NCI-H748 treated with DMSO at 0.1 percent for 48 hours (cell line): ENCODE measurements around the gene PTPRG.

Experiments
- DNase-seq: peaks from one replicate; lab custom pipeline; 2025; lab: John Stamatoyannopoulos, UW

The PTPRG gene

GRCh38 chr3:61589856-61590255 is 28.5 kb downstream of the PTPRG start:
- DNase-seq: no peak

- DNase-seq: no peak
Observed at GRCh38 chr3:61591300-61591699, 29.9 kb downstream of the PTPRG start.

GRCh38 chr3:61593446-61594029 is 32.2 kb downstream of the PTPRG start:
- no peak for DNase-seq

GRCh38 chr3:61594144-61594963 is 33.0 kb downstream of the PTPRG start:
- no peak for DNase-seq

DNA sequence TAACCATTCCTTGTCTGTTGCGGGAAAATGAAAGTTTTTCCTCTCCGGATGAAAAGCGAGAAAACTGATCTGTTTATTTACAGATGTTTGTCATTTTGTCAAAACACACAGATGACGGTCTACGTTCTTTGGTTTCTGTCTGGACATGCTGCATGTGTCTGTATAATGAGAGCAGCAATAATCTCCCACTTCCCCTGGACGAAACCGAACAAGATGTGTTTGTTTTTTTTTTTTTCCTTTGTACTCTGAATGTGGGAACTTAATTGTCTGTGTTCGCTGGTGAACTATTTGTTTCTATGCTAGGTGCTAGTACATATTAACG is 33.6 kb downstream of the PTPRG start:
- no peak for DNase-seq

GRCh38 chr3:61595288-61595687 is 33.9 kb downstream of the PTPRG start:
- no peak for DNase-seq

DNA sequence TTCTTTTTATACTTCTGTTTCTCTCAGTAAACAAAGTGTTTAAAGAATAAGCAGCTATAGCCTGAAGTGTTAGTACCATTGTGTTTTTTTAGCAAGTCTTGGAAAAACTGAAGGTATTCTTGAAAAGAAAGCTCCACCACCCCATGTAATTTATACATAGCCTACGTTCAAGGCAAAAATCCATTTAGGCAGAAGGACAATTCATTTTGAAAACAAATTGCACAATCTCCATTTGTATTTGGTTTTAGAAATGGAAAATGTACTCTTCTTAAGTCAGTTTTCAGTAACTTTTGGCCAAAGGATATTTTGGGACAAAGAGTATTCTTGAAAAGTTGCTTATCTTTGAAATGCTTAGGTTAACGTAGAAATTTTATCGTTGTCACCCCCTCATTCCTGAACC is 34.5 kb downstream of the PTPRG start:
- DNase-seq: no peak

DNA sequence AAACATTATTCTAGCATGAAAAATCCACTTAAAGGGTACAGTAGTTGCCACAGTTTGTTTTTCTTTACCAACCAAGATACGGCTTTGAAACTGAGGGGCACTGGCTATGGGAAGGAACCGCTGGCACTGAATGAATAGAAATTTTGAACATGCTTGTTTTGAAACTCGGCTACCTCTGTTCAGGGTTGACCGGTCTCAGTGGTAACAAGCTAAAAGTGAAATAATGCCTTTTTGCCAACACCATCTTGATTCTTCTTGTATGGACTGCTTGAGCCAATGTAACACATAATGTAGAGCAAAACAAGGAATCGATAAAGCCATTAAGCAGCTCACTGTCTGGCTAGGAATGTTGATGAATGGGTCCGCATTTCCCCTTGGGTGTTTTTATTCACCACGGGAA is 36.5 kb downstream of the PTPRG start:
- DNase-seq: no peak

DNA sequence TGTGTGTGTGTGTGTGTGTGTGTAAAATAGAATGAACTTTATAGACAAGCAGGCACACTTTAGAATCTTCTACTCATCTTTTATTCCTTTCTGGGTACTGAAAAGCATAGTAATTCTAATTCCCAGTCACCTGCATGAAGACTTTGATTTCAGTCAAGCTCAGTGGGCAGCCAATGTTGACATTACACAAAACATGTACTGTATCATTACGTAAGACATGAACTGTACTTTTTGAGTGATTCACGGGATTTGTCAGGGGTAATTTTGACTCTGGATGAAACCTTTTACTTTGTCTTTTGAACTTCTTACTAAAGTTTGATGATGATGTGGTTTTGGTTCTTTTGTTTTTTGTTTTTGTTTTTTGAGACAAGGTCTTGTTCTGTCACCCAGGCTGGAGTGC is 38.8 kb downstream of the PTPRG start:
- DNase-seq: no peak

DNA sequence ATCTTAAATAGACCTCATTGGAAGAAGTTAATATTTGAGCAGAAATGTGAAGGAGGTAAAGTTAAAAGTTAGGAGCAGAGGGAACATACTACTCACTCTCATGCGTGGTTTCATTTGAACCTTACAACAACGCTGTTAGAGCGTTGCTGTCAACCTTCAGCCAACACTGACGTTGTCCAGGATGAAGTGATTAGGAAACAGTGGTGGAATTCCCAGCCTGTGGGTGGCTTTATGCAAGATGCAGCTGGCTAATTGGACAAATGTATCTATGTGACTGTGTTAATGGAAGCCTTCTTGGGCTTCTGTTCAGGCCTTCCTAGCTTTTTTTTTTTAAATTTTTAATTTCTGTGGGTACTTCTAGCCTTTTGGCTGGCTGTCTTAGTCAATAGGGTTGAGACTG is 40.5 kb downstream of the PTPRG start:
- DNase-seq: no peak

- no peak for DNase-seq
Observed at GRCh38 chr3:61602466-61602865, 41.1 kb downstream of the PTPRG start.

GRCh38 chr3:61605589-61606175 is 44.3 kb downstream of the PTPRG start:
- no peak for DNase-seq

DNA sequence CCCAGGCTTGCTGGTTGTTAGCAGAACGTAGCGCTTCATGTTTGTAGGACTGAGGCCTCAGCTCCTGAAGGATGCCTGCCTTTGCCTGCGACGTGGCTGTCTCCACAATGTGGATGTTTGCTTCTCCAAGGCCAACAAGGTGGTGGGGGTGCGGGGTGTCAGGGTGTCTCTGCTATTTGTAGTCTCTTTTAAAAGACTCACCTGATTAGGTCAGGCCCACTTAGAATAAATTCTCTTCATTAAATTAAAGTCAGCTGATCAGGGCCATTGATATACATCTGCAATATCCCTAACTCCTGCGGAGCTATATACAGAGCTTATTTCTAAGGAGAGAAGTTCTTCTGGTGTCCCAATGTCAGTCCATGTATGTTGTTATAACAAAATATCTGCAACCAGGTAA is 44.8 kb downstream of the PTPRG start:
- no peak for DNase-seq

GRCh38 chr3:61608072-61608471 is 46.7 kb downstream of the PTPRG start:
- DNase-seq: no peak

DNA sequence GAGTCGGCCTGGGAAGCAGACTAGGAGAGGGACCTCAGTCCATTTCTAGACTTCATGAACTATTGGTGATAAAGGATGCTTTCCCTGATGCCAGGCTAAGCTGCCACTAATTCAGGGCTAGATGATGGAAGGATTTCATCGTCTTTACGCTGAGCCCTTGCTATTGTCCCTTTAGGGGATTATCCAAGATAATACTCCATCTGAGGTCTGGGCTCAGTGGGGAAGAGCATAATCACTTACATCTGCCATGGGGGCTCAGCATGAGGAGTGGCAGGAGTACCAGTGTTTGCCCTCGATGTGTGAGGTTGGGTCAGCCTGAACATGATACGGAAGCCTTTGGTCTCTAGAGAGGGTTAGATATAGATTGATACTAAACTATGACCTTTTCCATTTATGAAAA is 47.3 kb downstream of the PTPRG start:
- DNase-seq: no peak

DNA sequence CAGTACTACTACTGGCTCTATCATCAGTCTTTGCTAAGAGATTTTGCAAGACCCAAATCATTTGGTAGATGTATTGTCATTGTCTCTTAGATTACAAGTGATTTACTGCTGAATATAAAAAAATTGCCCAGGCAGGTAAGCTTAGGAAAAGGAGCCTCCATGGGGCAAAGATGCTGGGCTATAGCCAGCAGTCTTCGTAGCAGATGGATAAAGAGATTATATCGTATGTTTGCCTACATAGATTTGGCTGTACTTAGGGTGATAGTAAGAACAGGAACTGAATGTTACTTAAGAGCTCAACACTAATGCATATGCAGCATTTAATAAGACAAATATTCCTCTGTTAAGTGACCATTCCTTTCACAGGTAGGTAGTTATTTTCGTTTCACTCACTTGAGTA is 48.9 kb downstream of the PTPRG start:
- DNase-seq: no peak

DNA sequence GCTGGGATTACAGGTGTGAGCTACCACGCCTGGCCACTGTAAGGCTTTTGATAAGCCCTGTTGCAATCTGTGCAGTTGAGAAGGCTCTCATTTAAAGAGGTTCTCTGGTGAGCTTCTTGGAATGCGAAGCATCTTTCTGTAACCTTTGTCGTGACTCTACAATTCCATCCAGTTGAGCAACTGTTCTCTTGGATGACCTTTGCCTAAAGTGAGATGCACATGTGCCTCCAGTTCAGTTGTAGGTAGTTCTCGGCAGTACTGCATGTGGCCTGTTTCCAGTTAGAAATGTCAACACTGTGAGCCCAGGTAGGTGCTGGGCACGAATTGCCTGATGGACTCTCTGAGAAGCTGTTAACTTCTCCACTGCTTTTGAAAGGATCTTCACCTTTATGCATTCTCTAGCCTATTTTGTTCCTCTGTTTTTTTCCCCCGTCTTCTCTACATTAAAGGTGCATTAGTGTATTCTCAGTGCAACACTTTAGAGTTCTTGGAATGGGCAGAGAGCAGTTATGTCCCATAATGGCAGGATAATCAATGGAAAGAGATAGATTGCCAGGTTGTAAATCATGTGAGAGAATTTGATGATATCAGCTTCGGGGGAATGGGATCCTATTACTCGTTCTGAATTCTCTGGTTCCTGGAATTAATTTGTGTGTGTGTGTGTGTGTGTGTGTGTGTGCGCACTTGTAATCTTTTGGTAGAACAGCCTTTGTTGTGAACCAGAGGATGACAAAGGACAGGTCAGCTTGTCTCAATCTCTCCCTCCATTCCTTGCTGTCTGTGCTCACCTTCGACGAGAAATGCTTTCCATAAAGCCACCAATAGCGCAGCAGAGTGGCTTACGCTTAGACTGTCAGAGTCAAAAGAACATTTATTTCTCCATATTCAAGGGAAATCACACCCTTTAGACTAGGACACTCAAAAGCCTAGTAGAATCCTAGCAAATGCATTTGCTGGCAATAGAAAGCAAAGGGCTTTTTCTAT is 51.1 kb downstream of the PTPRG start:
- no peak for DNase-seq

DNA sequence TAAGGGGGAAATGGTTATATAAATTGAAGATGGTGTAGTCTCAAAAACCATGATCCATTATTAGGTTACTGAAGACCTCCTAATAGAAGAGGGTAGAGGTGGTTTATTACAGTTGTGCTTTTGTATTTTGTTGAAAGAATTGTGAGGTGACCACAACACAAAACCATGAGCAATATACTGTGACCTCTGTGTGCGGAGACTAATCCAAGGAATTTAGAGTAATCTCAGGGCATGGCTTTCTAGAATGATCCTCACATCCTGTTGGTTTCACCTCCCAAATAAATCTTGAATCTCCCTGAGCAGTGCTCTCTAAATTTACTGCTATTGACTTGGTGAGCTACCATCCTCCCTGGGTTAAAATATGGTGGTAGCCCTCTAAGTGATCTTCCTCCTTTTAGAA is 52.3 kb downstream of the PTPRG start:
- DNase-seq: no peak

DNA sequence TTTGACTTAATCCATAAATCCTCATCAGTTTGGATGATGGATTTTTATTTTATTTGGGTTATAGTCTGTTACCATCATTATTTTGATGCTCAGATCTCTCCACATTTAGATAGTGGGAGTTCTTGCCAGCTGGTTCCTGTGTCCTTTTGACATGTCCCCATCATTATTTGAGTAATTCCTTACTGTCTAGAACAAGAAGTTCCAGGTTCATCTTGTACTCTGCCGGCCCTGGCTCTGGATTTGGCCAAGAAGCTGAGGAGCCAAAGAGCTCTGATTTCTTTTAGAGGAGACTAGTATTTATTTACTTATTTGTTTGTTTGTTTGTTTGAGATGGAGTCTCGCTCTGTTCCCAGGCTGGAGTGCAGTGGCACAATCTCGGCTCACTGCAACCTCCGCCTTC is 54.3 kb downstream of the PTPRG start:
- no peak for DNase-seq

- no peak for DNase-seq
Observed at GRCh38 chr3:61616586-61616985, 55.2 kb downstream of the PTPRG start.

GRCh38 chr3:61617041-61617440 is 55.7 kb downstream of the PTPRG start:
- no peak for DNase-seq

- DNase-seq: no peak
Observed at GRCh38 chr3:61617651-61618050, 56.3 kb downstream of the PTPRG start.

GRCh38 chr3:61618231-61618630 is 56.9 kb downstream of the PTPRG start:
- no peak for DNase-seq
